Hepatocyte (in vitro differentiated cells): Measurements from ENCODE around the gene NAMPT. TPM values are rescaled to one million over a fixed set of nuclear protein-coding genes. Genes with fewer than 3 reads are reported as not detected.
A peak's percentile ranks its signal among the peaks of the same experiment; 100 is the strongest.

Experiments
- DNase-seq: peaks from one replicate; pipeline ENCODE4 v3.0.0-alpha.2; 2016; ENCODE audit warnings: low spot score
- H2AFZ ChIP-seq: fragments of 200-600 bp; sonication (generic); 2 replicates; pipeline ENCODE4 v1.6.0; 2016; ENCODE audit warnings: antibody characterized with exemption, mild to moderate bottlenecking
- H3K27ac ChIP-seq: fragments of 200-600 bp; sonication (generic); 2 replicates; pipeline ENCODE4 v1.5.1; 2016; ENCODE audit warnings: mild to moderate bottlenecking
- H3K27me3 ChIP-seq: fragments of 200-600 bp; sonication (generic); 2 replicates; pipeline ENCODE4 v1.6.1; 2016
- H3K36me3 ChIP-seq: fragments of 200-600 bp; sonication (generic); replicated peaks from 2 replicates; pipeline ENCODE4 v1.5.1; 2016; ENCODE audit warnings: low read depth; ENCODE audit not compliant: insufficient read depth
- H3K4me1 ChIP-seq: fragments of 200-600 bp; sonication (generic); 2 replicates; pipeline ENCODE4 v1.5.1; 2016; ENCODE audit warnings: mild to moderate bottlenecking, moderate library complexity; ENCODE audit not compliant: insufficient read depth
- H3K4me2 ChIP-seq: fragments of 200-600 bp; sonication (generic); 2 replicates; pipeline ENCODE4 v1.6.0; 2016
- H3K4me3 ChIP-seq: fragments of 200-600 bp; sonication (generic); 2 replicates; pipeline ENCODE4 v1.5.1; 2016; ENCODE audit warnings: mild to moderate bottlenecking
- H3K79me2 ChIP-seq: fragments of 200-600 bp; sonication (generic); 2 replicates; pipeline ENCODE4 v1.6.0; 2017; ENCODE audit warnings: mild to moderate bottlenecking
- H3K9me2 ChIP-seq: fragments of 200-600 bp; sonication (generic); replicated peaks from 2 replicates; pipeline ENCODE4 v1.6.0; 2017; ENCODE audit warnings: mild to moderate bottlenecking; ENCODE audit not compliant: insufficient read depth
- H3K9me3 ChIP-seq: fragments of 200-600 bp; sonication (generic); 2 replicates; pipeline ENCODE4 v1.5.1; 2016; ENCODE audit warnings: low read depth, mild to moderate bottlenecking
- H4K20me1 ChIP-seq: fragments of 200-600 bp; sonication (generic); 2 replicates; pipeline ENCODE4 v1.6.0; 2016; ENCODE audit warnings: mild to moderate bottlenecking; ENCODE audit not compliant: insufficient read depth, poor library complexity, severe bottlenecking
- EZH2 ChIP-seq: fragments of 200-600 bp; sonication (generic); IDR thresholded peaks from 2 replicates; pipeline ENCODE4 v1.6.1; 2016; ENCODE audit warnings: antibody characterized with exemption, mild to moderate bottlenecking, borderline replicate concordance
- EZH2phosphoT487 ChIP-seq: fragments of 200-600 bp; sonication (generic); IDR thresholded peaks from one replicate; pipeline ENCODE4 v1.6.1; 2018; ENCODE audit warnings: antibody characterized with exemption, mild to moderate bottlenecking, low read depth, moderate library complexity; ENCODE audit not compliant: unreplicated experiment, severe bottlenecking
- WGBS: methylation state at CpG from one replicate; pipeline ENCODE4 v1.1.6; 2016; ENCODE audit warnings: low lambda C conversion rate; ENCODE audit errors: missing lambda C conversion rate; 5-methylcytosine and 5-hydroxymethylcytosine counted together
- polyA plus RNA-seq: library from polyadenylated mRNA; unstranded; fragments of >200 nt; fragmentation: Nextera tagmentation; extraction: Ambion mirVana; gene quantifications from 2 replicates; pipeline ENCODE4 v1.2.1, GENCODE V29; 2016
- total RNA-seq: library from RNA; depleted of rRNA; stranded (reverse); fragments of >200 nt; gene quantifications from 2 replicates; pipeline ENCODE4 v1.2.3, GENCODE V29; 2014
- TF ChIP-seq, protein P1 (sequence below): fragments of 200-600 bp; sonication (generic); IDR thresholded peaks from 2 replicates; pipeline ENCODE4 v1.5.1; 2016; ENCODE audit warnings: antibody characterized with exemption, mild to moderate bottlenecking; ENCODE audit not compliant: poor library complexity

The NAMPT gene
- total and polyA plus RNA-seq, 2 experiments from 2014 or later: 71.8 to 299 TPM

DNA sequence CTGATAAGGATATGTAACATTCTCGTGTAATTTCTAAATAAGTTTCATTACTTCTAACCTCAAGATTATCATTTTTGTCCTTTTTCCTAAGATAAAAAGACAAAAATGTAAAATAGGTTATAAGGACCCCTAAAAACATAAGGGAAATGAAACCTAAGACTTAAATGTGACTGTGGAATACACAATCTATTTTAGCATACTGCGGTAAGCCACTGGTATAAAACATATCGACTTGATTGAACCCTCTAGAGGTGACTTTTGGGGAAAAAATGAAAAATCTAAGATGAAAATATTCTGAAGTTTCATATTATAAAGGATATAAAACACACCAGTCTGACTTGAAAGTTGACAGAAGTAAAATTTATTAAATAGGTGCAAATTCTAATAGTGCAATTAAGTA lies 1.9 kb downstream of the NAMPT start:
- Histone ChIP-seq H3K4me2 (peak overlapping the region; percentile 73), H3K4me3 (peak overlapping the region; percentile 59)

DNA sequence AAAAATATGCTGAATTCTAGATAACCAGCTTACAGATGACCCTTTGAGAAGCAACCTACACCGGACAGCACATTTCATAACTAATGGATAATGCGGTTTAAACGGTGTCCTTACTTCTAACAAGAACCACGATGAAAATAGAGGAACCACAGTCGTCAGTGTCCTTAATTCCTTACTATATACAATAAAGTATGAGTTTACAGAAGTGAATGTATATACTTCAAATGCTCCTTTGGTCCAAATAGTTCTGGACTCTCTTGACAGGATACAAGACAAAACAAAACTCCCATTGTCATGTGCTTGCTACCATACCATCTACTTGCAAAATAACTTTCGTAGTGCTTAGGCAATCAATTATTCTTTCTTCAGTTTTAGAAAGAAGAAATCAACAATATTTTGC lies 2.4 kb downstream of the NAMPT start:
- Histone ChIP-seq H3K9me2 (no peaks in the 10 kb centered on the region), H3K9me3 (no peaks in the 10 kb centered on the region), H3K4me3 (peak overlapping the region; percentile 59), H3K36me3 (no peaks in the 10 kb centered on the region), H3K4me2 (peak overlapping the region; percentile 73), H3K27ac (peak overlapping the region; percentile 99), H3K79me2 (peaks cover 63% of the 10 kb centered on the region), H3K4me1 (no peaks in the 10 kb centered on the region), H3K27me3 (no peaks in the 10 kb centered on the region), H4K20me1 (peaks cover 63% of the 10 kb centered on the region), H2AFZ (no peak overlapping the region)
- no peak for DNase-seq
- TF ChIP-seq, protein P1, sequence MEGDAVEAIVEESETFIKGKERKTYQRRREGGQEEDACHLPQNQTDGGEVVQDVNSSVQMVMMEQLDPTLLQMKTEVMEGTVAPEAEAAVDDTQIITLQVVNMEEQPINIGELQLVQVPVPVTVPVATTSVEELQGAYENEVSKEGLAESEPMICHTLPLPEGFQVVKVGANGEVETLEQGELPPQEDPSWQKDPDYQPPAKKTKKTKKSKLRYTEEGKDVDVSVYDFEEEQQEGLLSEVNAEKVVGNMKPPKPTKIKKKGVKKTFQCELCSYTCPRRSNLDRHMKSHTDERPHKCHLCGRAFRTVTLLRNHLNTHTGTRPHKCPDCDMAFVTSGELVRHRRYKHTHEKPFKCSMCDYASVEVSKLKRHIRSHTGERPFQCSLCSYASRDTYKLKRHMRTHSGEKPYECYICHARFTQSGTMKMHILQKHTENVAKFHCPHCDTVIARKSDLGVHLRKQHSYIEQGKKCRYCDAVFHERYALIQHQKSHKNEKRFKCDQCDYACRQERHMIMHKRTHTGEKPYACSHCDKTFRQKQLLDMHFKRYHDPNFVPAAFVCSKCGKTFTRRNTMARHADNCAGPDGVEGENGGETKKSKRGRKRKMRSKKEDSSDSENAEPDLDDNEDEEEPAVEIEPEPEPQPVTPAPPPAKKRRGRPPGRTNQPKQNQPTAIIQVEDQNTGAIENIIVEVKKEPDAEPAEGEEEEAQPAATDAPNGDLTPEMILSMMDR: no peak
- TF ChIP-seq EZH2phosphoT487 (no peak), EZH2 (no peak)
- 94% methylated on average over 6 of the region's 6 CpGs for WGBS

More for the DNA sequence above, 1.9 kb downstream of the NAMPT start:
- Histone ChIP-seq H3K79me2 (peaks cover 58% of the 10 kb centered on the region), H4K20me1 (peaks cover 59% of the 10 kb centered on the region), H3K27ac (peak overlapping the region; percentile 99), H3K4me1 (no peaks in the 10 kb centered on the region), H3K36me3 (no peaks in the 10 kb centered on the region), H3K9me2 (no peaks in the 10 kb centered on the region), H2AFZ (no peak overlapping the region), H3K9me3 (no peaks in the 10 kb centered on the region), H3K27me3 (no peaks in the 10 kb centered on the region)
- 91% methylated on average over 3 of the region's 3 CpGs for WGBS
- no peak for DNase-seq
- TF ChIP-seq, protein P1: no peak
- TF ChIP-seq EZH2phosphoT487: no peak
- TF ChIP-seq EZH2: no peak

DNA sequence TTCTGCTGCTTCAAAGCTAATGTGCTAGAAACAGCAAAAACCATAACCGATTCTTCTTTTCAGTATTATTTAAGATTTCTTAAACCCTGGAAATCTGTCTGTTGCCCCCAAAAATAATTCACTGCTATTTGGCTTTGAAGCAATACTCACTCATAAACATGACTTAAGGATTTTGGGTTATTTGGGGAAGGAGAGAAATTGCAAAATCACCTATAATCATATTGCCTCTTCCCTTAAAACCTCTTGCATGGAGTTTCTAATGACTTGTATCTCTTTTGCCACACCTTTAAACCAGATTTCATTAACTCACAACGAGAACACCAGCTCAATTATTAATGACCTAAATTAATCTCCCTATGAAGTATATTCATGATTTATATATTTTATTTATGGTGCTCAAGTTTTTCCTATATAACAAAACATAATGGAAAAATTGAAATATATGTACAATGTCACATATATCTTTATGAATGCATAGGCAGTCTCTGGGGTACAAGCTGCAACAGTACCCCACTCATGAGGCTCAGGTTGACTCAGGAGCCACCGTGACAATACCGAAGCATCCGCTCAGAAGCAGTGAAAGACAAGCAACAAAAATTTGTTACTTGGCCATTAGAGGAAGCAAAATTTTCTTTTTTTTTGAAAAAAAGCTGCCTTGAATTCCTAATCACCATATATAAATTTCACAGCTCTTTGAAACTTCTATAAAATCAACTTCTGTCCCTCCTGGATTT lies 3.0 kb downstream of the NAMPT start:
- no peaks in the 10 kb centered on the region for H3K36me3 ChIP-seq
- 97% methylated on average over 5 of the region's 5 CpGs for WGBS
- DNase-seq: no peak
- H2AFZ ChIP-seq: no peak overlapping the region
- peaks cover 69% of the 10 kb centered on the region for H3K79me2 ChIP-seq
- H3K9me2 ChIP-seq: no peaks in the 10 kb centered on the region
- H3K4me2 ChIP-seq: peak overlapping the region; percentile 73
- no peak overlapping the region for H3K27ac ChIP-seq
- TF ChIP-seq EZH2phosphoT487 (no peak), EZH2 (no peak)
- TF ChIP-seq, protein P1: no peak
- peaks cover 68% of the 10 kb centered on the region for H4K20me1 ChIP-seq
- H3K9me3 ChIP-seq: no peaks in the 10 kb centered on the region
- no peaks in the 10 kb centered on the region for H3K4me1 ChIP-seq
- H3K27me3 ChIP-seq: no peaks in the 10 kb centered on the region
- H3K4me3 ChIP-seq: no peak overlapping the region
